DMS53 (cell line): ENCODE data around the gene LRP6.

Experiments used
- DNase-seq: peaks from one replicate; lab custom pipeline; 2025; lab: John Stamatoyannopoulos, UW

Gene LRP6

GRCh38 chr12:12214635-12215131 lies 52.2 kb downstream of the LRP6 start:
- peak; percentile 50 for DNase-seq

GRCh38 chr12:12214201-12214600 lies 52.6 kb downstream of the LRP6 start:
- DNase-seq: no peak

GRCh38 chr12:12212769-12213168 lies 54.1 kb downstream of the LRP6 start:
- DNase-seq: no peak

GRCh38 chr12:12210983-12211382 lies 55.9 kb downstream of the LRP6 start:
- no peak for DNase-seq

- DNase-seq: no peak
Measured at GRCh38 chr12:12210416-12210815, 56.4 kb downstream of the LRP6 start.

- DNase-seq: no peak
Measured at GRCh38 chr12:12209675-12210074, 57.2 kb downstream of the LRP6 start.

- DNase-seq: no peak
Measured at GRCh38 chr12:12209043-12209442, 57.8 kb downstream of the LRP6 start.

GRCh38 chr12:12207746-12208145 lies 59.1 kb downstream of the LRP6 start:
- DNase-seq: no peak

- DNase-seq: no peak
Measured at GRCh38 chr12:12206776-12207388, 60.0 kb downstream of the LRP6 start.

GRCh38 chr12:12202747-12203146 lies 64.1 kb downstream of the LRP6 start:
- DNase-seq: no peak

GRCh38 chr12:12202105-12202504 lies 64.7 kb downstream of the LRP6 start:
- no peak for DNase-seq

GRCh38 chr12:12201274-12201758 lies 65.5 kb downstream of the LRP6 start:
- DNase-seq: no peak

- DNase-seq: no peak
Measured at GRCh38 chr12:12200363-12200762, 66.5 kb downstream of the LRP6 start.

GRCh38 chr12:12198124-12198523 lies 68.7 kb downstream of the LRP6 start:
- DNase-seq: no peak

- DNase-seq: no peak
Measured at GRCh38 chr12:12197128-12197527, 69.7 kb downstream of the LRP6 start.

GRCh38 chr12:12195516-12195915 lies 71.3 kb downstream of the LRP6 start:
- DNase-seq: no peak

GRCh38 chr12:12195081-12195480 lies 71.8 kb downstream of the LRP6 start:
- DNase-seq: no peak

GRCh38 chr12:12194206-12194605 lies 72.6 kb downstream of the LRP6 start:
- DNase-seq: peak; percentile 89

GRCh38 chr12:12191008-12191407 lies 75.8 kb downstream of the LRP6 start:
- DNase-seq: peak; percentile 28

- no peak for DNase-seq
Measured at GRCh38 chr12:12190087-12190809, 76.6 kb downstream of the LRP6 start.

GRCh38 chr12:12185414-12185813 lies 81.4 kb downstream of the LRP6 start:
- DNase-seq: no peak

GRCh38 chr12:12182703-12183365 lies 84.0 kb downstream of the LRP6 start:
- DNase-seq: no peak

- no peak for DNase-seq
Measured at GRCh38 chr12:12181511-12181910, 85.3 kb downstream of the LRP6 start.
